GF-D8 (cell line): ENCODE measurements around the gene BTAF1.

Experiments
- DNase-seq: peaks from one replicate; lab custom pipeline; 2025; lab: John Stamatoyannopoulos, UW

Gene BTAF1

GRCh38 chr10:92052088-92052487 is 128.5 kb downstream of the BTAF1 start:
- no peak for DNase-seq

- no peak for DNase-seq
These were observed 129.2 kb downstream of the BTAF1 start for GRCh38 chr10:92052741-92053140.

- DNase-seq, result no peak
These were observed 131.2 kb downstream of the BTAF1 start for GRCh38 chr10:92054807-92055206.

- no peak for DNase-seq
These were observed 138.7 kb downstream of the BTAF1 start for GRCh38 chr10:92062273-92062672.

- DNase-seq, result no peak
These were observed 140.9 kb downstream of the BTAF1 start for GRCh38 chr10:92064506-92064905.

- no peak for DNase-seq
These were observed 142.8 kb downstream of the BTAF1 start for GRCh38 chr10:92066386-92066785.

- no peak for DNase-seq
These were observed 145.3 kb downstream of the BTAF1 start for GRCh38 chr10:92068900-92069299.

- no peak for DNase-seq
These were observed 150.7 kb downstream of the BTAF1 start for GRCh38 chr10:92074126-92074887.

- DNase-seq, result no peak
These were observed 152.3 kb downstream of the BTAF1 start for GRCh38 chr10:92075829-92076228.

GRCh38 chr10:92076722-92077121 is 153.2 kb downstream of the BTAF1 start:
- no peak for DNase-seq

GRCh38 chr10:92079003-92079402 is 155.4 kb downstream of the BTAF1 start:
- no peak for DNase-seq
